Right renal cortex interstitium (tissue), 3 donors: ENCODE data around the gene ATP6V0D1. TPM values are rescaled to one million over a fixed set of nuclear protein-coding genes. Genes with fewer than 3 reads are reported as not detected.
"Not testable (repeated sequence)": the region's sequence is repeated elsewhere in the genome, so short reads cannot be mapped to it uniquely, and the experiment has no call there.

ENCODE experiments used
- DNase-seq, 3 donors: peaks; one replicate each; pipeline ENCODE4 v3.0.0-alpha.2; 2013; ENCODE audit warnings: low read depth in 3 of 3, low spot score in 2 of 3
- polyA plus RNA-seq, 3 donors: library from polyadenylated mRNA; unstranded; fragments of 120-200 nt; gene quantifications; one replicate each; pipeline ENCODE4 v1.2.1, GENCODE V29; 2013; ENCODE audit not compliant: insufficient read length in 3 of 3

Gene ATP6V0D1
- polyA plus RNA-seq, 3 donors: 82.9 to 99.8 (median 85.5) TPM

- DNase-seq: no peak
Measured at GRCh38 chr16:67504031-67505021, 23.4 kb upstream of the ATP6V0D1 start.

GRCh38 chr16:67499106-67499505 lies 18.1 kb upstream of the ATP6V0D1 start:
- no peak for DNase-seq

- no peak for DNase-seq
Measured at GRCh38 chr16:67490335-67491096, 9.6 kb upstream of the ATP6V0D1 start.

- DNase-seq: no peak
Measured at GRCh38 chr16:67489401-67490083, 8.6 kb upstream of the ATP6V0D1 start.

DNA sequence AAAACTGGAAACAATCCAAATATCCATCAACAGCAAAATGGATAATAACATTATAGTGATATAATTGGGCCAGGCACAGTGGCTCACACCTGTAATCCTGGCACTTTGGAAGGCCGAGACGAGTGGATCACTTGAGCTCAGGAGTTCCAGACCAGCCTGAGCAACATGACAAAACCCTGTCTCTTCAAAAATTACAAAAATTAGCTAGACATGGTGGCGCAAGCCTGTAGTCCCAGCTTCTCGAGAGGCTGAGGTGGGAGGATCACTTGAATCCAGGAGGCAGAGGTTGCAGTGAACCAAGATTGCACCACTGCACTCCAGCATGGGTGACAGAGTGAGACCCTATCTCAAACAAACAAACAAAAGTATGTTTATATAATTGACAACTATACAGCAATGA lies 6.6 kb upstream of the ATP6V0D1 start:
- not testable (repeated sequence) for DNase-seq

DNA sequence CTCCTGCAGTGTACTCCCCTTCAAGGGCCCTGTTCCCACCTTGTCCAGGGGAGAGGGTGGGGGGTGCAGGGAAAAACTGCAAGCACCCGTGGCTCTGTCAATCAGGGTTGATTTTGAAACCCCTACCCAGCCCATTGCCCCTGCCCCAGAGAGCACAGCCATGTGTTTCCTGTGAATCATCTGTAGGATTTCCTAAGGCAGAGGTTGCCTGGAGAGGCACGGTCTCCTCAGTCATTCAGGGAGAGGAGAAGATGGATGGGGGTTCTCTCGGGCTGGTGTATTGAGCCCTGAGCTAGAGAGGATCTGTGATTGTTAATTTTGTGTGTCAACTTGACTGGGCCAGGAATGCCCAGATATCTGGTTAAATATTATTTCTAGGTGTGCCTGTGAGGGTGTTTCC lies 5.8 kb upstream of the ATP6V0D1 start:
- no peak for DNase-seq

DNA sequence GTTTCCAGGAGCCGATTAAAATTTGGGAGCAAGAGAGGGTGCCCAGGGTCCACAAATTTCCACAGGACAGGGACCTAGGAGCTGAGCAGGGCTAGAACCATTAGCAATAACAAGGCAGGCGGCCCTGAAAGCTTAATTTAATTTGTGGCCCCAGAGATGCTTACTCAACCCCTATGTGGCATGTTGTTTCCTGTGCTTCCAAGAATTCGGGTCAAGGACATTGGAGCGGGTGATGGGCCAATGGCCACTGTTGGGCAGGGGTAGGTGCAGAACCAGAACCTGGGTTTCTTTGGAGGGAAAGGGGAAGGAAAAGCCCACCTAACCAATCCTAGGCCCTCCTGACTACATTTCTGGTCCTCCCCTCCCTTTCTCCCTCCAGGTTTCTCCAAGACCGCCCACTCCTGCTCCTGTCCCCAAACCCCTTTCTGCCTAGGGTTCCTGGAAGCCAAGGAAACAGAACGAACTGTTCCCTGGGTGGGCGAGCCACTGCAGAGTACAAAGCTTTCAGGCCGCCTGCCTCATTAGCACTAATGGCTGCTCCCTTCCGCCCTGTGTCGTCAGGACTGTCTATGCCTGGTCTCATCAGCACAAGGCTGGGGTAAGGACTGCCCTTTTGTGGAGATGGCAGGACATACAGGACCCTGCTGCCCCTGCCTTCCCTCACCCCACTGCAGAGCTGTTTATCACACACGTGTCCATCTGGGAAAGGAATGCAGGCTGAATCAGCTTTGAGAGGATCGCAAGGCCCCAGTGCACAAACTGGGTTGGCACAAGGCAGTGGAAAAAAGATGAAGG lies 3.0 kb upstream of the ATP6V0D1 start:
- DNase-seq: no peak

GRCh38 chr16:67483150-67483549 lies 2.2 kb upstream of the ATP6V0D1 start, which contains the start of gene AGRP:
Gene AGRP (minus strand): TSS chr16:67483547. CDS start chr16:67483398, 149 bp downstream.
- no peak for DNase-seq

DNA sequence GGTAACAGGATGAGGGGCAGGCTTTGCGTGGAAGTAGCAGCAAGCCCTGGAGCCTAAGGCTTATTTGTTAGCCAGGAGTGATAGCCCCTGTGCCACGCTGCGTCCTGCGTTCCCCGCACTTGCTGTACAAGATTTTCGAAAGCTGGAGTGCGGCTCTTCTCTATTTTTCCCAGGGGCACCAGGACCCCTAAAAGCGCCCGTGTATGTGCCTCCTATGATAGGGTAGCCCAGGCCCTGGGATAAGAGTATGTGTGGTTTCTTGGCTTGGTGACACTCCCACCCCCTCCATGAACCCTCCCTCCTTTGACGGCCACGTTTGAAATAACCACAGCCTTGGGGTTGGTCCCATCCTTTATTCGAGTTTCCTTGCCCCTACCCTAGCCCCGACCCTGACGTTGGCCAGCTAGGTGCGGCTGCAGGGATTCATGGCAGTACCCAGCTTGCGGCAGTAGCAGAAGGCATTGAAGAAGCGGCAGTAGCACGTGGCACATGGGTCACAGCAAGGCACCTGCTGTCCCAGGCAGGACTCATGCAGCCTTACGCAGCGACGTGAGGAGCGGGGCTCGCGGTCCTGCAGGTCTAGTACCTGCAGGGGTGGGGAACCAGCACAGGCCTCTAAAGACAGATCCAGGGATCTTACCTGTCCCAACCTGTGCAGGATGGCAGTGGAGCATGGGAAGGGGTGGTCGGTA lies 1.4 kb upstream of the ATP6V0D1 start:
- no peak for DNase-seq

GRCh38 chr16:67481561-67482232 lies 740 bp upstream of the ATP6V0D1 start:
- DNase-seq: no peak

- no peak for DNase-seq
Measured at GRCh38 chr16:67477960-67478554, 2.9 kb downstream of the ATP6V0D1 start.

DNA sequence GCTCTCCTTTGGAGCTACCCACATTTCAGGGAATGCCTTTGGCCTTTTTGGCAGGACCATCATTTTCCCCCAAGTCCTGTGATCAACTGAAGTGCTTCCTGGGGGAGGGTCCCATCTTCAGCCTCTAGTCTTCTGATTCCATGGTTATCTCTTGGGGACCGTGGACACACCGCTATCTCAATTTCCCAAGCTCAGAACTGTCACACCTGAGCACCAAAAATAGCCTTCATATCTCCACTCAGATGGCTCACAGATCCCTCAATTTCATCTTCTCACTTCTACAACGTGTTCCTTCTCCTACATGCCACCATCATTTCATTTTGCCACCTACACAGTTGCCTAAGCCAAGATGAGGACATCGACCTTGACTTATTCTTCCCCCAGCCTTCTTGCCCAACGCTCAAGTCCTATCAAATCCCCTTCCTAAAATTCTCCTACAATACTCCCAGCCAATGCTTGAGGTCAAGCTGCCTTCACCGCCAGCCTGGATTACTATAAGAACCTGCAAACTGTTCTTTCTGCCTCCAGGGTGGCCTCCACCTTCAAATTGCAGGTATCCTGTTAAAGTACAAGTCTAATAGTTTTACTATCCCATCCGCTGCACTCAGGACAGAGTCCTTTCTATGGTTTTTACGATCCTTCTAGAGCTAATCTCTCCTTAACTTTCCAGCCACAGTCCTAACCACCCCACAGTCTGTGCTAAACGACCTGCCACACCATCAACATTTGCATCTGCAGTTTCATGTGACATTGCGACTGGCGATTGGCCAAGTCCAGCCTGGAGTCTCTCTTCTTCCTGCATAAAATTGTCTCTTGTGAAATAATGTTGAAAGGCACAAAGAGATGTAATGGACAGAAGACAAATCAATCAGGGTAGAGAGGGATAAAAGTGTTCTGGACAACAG lies 6.2 kb downstream of the ATP6V0D1 start:
- no peak for DNase-seq

DNA sequence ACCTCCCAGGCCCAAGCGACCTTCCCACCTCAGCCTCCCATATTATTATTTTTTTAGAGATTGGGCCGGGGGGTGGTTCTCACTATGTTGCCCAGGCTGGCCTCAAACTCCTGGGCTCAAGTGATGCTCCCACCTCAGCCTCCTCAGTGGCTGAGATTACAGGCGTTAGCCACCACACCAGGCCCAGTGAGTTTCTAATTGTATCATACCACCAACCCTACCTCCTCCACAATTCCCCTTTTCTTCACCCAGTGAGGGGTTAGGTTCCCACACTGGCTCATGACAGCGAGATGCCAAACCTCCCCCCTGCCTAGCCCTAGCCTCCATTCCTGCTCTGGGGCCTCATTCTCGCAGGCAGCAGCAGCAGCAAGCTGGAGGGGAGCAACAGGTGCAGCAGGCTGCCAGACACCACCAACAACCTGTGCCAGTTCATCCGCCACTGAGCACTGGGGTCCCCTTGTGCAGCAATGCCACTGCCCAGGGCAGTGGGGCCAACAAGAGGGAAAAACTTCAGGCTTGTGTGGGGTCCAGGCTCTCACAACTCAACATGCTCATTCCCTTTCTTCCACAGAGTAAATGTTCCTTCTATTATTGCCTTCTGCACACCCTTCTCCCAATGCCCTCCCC lies 9.1 kb downstream of the ATP6V0D1 start:
- no peak for DNase-seq

- no peak for DNase-seq
Measured at GRCh38 chr16:67470359-67470758, 10.6 kb downstream of the ATP6V0D1 start.

GRCh38 chr16:67468731-67469130 lies 12.2 kb downstream of the ATP6V0D1 start:
- DNase-seq: no peak

GRCh38 chr16:67466581-67466980 lies 14.4 kb downstream of the ATP6V0D1 start:
- DNase-seq: no peak

- DNase-seq: no peak
Measured at GRCh38 chr16:67464565-67464964, 16.4 kb downstream of the ATP6V0D1 start.
